HepG2 (cell line): ENCODE data around the gene EDN2. TPM values are rescaled to one million over a fixed set of nuclear protein-coding genes. Genes with fewer than 3 reads are reported as not detected.

ENCODE experiments used
- ATAC-seq: fragments of 200-7000 bp; cut with Tn5 transposase; 3 replicates; pipeline ENCODE4 v1.9.1; 2020; ENCODE audit warnings: mild to moderate bottlenecking, moderate library complexity
- BruUV-seq: library from RNA; stranded (reverse); fragments of 400-500 nt; replicated peaks from 2 replicates; lab custom pipeline; 2021; lab: Mats Ljungman, UMichigan
- CTCF ChIA-PET: fragments of 300-600 bp; formaldehyde crosslinking; extraction: SDS; loops from one replicate; lab custom pipeline; 2021; ENCODE audit warnings: low total read pairs, inconsistent platforms, low intra/inter-chr PET ratio; lab: Yijun Ruan, JAX
- POLR2A ChIA-PET: fragments of 350-600 bp; sonication (Branson Sonifier 250); formaldehyde crosslinking; loops from one replicate; lab custom pipeline; 2020; ENCODE audit warnings: antibody characterized with exemption, inconsistent platforms; lab: Yijun Ruan, JAX
- DNase-seq: peaks from one replicate; pipeline ENCODE4 v3.0.0-alpha.2; 2015; ENCODE audit warnings: low spot score
- FAIRE-seq: peaks from 3 replicates; lab custom pipeline; 2011; peaks lifted over from hg19 to GRCh38; lab: Jason Lieb, UNC
- H2AFZ ChIP-seq: one replicate; pipeline ENCODE4 v1.6.1; 2011; ENCODE audit warnings: low read length, inconsistent platforms
- H3K27ac ChIP-seq: fragments of 300-600 bp; 3 replicates; pipeline ENCODE4 v1.8.0; 2011; ENCODE audit warnings: mixed run types, mild to moderate bottlenecking, mixed read lengths, low read length, inconsistent platforms; ENCODE audit not compliant: insufficient read depth; ENCODE audit errors: extremely low read length
- H3K27me3 ChIP-seq, 2 experiments: fragments of 200-600 bp in 1 of 2; 2 replicates in 1 of 2; 3 replicates in 1 of 2; pipeline versions ENCODE4 v1.6.0 to v1.8.0; 2011; ENCODE audit warnings: low read length in 2 of 2, mild to moderate bottlenecking in 2 of 2, moderate library complexity in 2 of 2, inconsistent platforms in 1 of 2; ENCODE audit not compliant: insufficient read depth in 2 of 2, control insufficient read depth in 1 of 2
- H3K36me3 ChIP-seq, 2 experiments: fragments of 200-600 bp in 1 of 2; replicated peaks in 1 of 2; 2 replicates in 1 of 2; 3 replicates in 1 of 2; pipeline versions ENCODE4 v1.5.1 to v1.8.0; 2011; ENCODE audit warnings: low read length in 2 of 2, inconsistent platforms in 1 of 2; ENCODE audit not compliant: insufficient read depth in 2 of 2, control insufficient read depth in 1 of 2
- H3K4me1 ChIP-seq: 2 replicates; pipeline ENCODE4 v1.5.1; 2012; ENCODE audit warnings: low read length, inconsistent platforms; ENCODE audit not compliant: insufficient read depth
- H3K4me2 ChIP-seq: 2 replicates; pipeline ENCODE4 v1.6.0; 2011; ENCODE audit warnings: low read depth, low read length, inconsistent platforms
- H3K4me3 ChIP-seq, 3 experiments: fragments of 200-600 bp in 1 of 3; sonication (generic), shearing (Covaris generic) in 1 of 3; replicated peaks in 1 of 3; 2 replicates each; pipeline ENCODE4 v1.5.1; 2011 to 2016; ENCODE audit warnings: low read length in 3 of 3, inconsistent platforms in 2 of 3, low read depth in 2 of 3, mild to moderate bottlenecking in 2 of 3, control low read depth in 1 of 3, mixed read lengths in 1 of 3; ENCODE audit not compliant: insufficient read depth in 1 of 3
- H3K79me2 ChIP-seq: one replicate; pipeline ENCODE4 v1.6.1; 2011; ENCODE audit warnings: low read length, inconsistent platforms; ENCODE audit not compliant: insufficient read depth
- H3K9ac ChIP-seq: 2 replicates; pipeline ENCODE4 v1.6.0; 2011; ENCODE audit warnings: mild to moderate bottlenecking, low read depth, low read length, inconsistent platforms; ENCODE audit not compliant: insufficient read depth
- H3K9me3 ChIP-seq: 2 replicates; pipeline ENCODE4 v1.5.1; 2012; ENCODE audit warnings: mild to moderate bottlenecking, low read length
- H4K20me1 ChIP-seq: 2 replicates; pipeline ENCODE4 v1.6.0; 2011; ENCODE audit warnings: inconsistent platforms, mild to moderate bottlenecking, low read length, moderate library complexity; ENCODE audit not compliant: insufficient read depth
- CREB1 ChIP-seq, 2 experiments: fragments of 450-650 bp in 1 of 2; IDR thresholded peaks; 2 replicates each; pipeline ENCODE4 v1.6.1; 2016 to 2017; ENCODE audit warnings: control low read depth in 1 of 2, mild to moderate bottlenecking in 1 of 2, missing compliant biosample characterization in 1 of 2, missing genetic modification characterization in 1 of 2
- GATAD2A ChIP-seq: IDR thresholded peaks from 2 replicates; pipeline ENCODE4 v1.6.1; 2016
- NFKB2 ChIP-seq: sonication (generic); formaldehyde crosslinking; IDR thresholded peaks from 2 replicates; pipeline ENCODE4 v1.4.0; 2020; ENCODE audit warnings: missing genetic modification reagents, borderline replicate concordance
- ZNF263 ChIP-seq: sonication (generic); formaldehyde crosslinking; IDR thresholded peaks from 2 replicates; pipeline ENCODE4 v1.4.0; 2020; ENCODE audit warnings: missing genetic modification reagents
- ZNF766 ChIP-seq: sonication (generic); formaldehyde crosslinking; IDR thresholded peaks from 2 replicates; pipeline ENCODE4 v1.5.0; 2020; ENCODE audit warnings: missing genetic modification reagents, borderline replicate concordance
- ZNF768 ChIP-seq: sonication (generic); formaldehyde crosslinking; IDR thresholded peaks from 2 replicates; pipeline ENCODE4 v1.4.0; 2020; ENCODE audit warnings: missing genetic modification reagents
- ZNF782 ChIP-seq: sonication (generic); formaldehyde crosslinking; IDR thresholded peaks from 2 replicates; pipeline ENCODE4 v1.4.0; 2020; ENCODE audit warnings: missing genetic modification reagents, mild to moderate bottlenecking, borderline replicate concordance
- ZNF792 ChIP-seq: IDR thresholded peaks from 2 replicates; pipeline ENCODE4 v1.6.1; 2016
- WGBS: methylation state at CpG from one replicate; pipeline ENCODE4 v1.1.6; 2017; ENCODE audit warnings: low lambda C conversion rate; 5-methylcytosine and 5-hydroxymethylcytosine counted together
- in situ Hi-C: cut with HindIII; loops from 2 replicates; pipeline ENCODE4 v1.10.0; 2017; ENCODE audit warnings: low pct_unique_long_range_greater_than_20kb; ENCODE audit not compliant: extremely low pct_ligation_motif_present
- intact Hi-C: fragments of 100-400 bp; cut with micrococcal nuclease; formaldehyde crosslinking; loops from one replicate; pipeline ENCODE4 v1.10.0; 2022; ENCODE audit not compliant: unreplicated experiment
- polyA plus RNA-seq, 8 experiments: library from polyadenylated mRNA; depleted of rRNA in 3 of 8; stranded (reverse) in 7 of 8; unstranded in 1 of 8; fragments of >200 nt; fragmentation: Illumina TruSeq in 4 of 8; extraction: Trizol in 4 of 8; gene quantifications; 2 replicates each; pipeline versions ENCODE4 v1.2.1 to v1.2.3, GENCODE V29; 2011 to 2016; ENCODE audit warnings: low read depth in 4 of 8, missing spikeins in 1 of 8, mixed read lengths in 1 of 8; ENCODE audit not compliant: insufficient read depth in 1 of 8
- total RNA-seq, 5 experiments: library from RNA; depleted of rRNA; stranded (reverse); fragments of >200 nt; fragmentation: Illumina TruSeq; extraction: Trizol; gene quantifications; 2 replicates each; pipeline ENCODE4 v1.2.3, GENCODE V29; 2016; ENCODE audit warnings: low read depth in 1 of 5
- TF ChIP-seq, protein P1 (sequence below): sonication (generic); formaldehyde crosslinking; IDR thresholded peaks from 2 replicates; pipeline ENCODE4 v1.4.0; 2020; ENCODE audit warnings: mild to moderate bottlenecking, missing genetic modification reagents
- TF ChIP-seq, protein P2 (sequence below): sonication (generic); formaldehyde crosslinking; IDR thresholded peaks from 2 replicates; pipeline ENCODE4 v1.5.0; 2020; ENCODE audit warnings: missing genetic modification reagents

Gene EDN2
- total and polyA plus RNA-seq, 2 of the 13 experiments (the other 11 are each of a cell fraction or from before 2014, with no cell fraction given), result not detected

DNA sequence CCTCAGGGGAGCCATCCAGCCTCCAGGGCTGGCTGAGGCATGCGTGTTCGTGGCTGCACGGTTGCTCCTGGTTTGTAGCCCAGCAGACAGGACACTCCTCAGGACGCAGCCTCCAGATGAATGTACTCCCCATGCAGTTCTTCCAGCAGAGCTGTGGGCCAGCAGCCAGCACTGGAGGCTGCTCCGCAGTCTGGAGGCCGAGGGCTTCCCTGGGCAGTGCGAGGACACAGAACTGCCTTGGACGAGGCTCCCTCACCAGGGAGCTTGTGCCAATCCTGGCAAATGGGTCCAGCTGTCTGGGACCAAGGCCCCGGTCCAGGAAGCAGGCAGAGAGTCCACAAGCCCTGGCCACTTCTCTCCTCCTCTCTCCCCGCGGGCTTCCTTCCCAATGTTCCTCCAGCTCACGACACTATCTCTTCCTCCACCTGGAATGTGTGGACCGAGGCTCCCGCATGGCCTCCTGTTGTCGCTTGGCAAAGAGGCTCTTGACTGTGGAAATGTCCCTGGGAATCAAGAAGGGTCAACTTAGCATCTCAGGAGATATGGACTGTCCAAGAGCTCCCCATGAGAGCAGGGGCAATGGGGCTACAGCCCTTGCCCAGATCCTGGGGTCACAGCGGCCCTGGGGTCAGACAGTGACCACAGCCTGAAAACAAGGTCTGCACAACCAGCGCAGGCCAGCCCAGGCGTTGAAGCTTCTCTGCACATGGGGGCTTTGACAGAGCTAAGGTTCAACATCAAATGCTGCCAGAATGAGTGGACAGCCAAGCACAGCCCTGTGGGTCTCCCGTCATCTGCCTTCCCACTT is 5.3 kb downstream of the EDN2 start:
- Histone ChIP-seq H3K4me3 (no peak overlapping the region), H3K9me3 (no peaks in the 10 kb centered on the region), H3K4me2 (no peak overlapping the region)
- CTCF ChIA-PET, result no interaction called here
- TF ChIP-seq ZNF263 (CRISPR knock-in tag) (no peak), ZNF766 (CRISPR knock-in tag) (no peak), NFKB2 (CRISPR knock-in tag) (no peak), ZNF792 (CRISPR knock-in tag) (no peak)
- TF ChIP-seq, all 625 proteins: peak for 0
- H4K20me1 ChIP-seq, result no peaks in the 10 kb centered on the region
- no TSS peak for BruUV-seq
- H3K4me1 ChIP-seq, result peaks cover 42% of the 10 kb centered on the region
- no peak for DNase-seq
- H3K36me3 ChIP-seq, result no peaks in the 10 kb centered on the region
- POLR2A ChIA-PET, result no interaction called here
- H3K27me3 ChIP-seq, result no peaks in the 10 kb centered on the region; a peak in 1 of 5 replicates
- no peak for FAIRE-seq
- 51% methylated on average over 7 of the region's 19 CpGs for WGBS
- no peak for ATAC-seq
- intact Hi-C loops, result no loop called here
- in situ Hi-C loops, result no loop called here
- H3K79me2 ChIP-seq, result no peaks in the 10 kb centered on the region
- H2AFZ ChIP-seq, result no peak overlapping the region
- H3K9ac ChIP-seq, result no peak overlapping the region
- H3K27ac ChIP-seq, result no peak overlapping the region

DNA sequence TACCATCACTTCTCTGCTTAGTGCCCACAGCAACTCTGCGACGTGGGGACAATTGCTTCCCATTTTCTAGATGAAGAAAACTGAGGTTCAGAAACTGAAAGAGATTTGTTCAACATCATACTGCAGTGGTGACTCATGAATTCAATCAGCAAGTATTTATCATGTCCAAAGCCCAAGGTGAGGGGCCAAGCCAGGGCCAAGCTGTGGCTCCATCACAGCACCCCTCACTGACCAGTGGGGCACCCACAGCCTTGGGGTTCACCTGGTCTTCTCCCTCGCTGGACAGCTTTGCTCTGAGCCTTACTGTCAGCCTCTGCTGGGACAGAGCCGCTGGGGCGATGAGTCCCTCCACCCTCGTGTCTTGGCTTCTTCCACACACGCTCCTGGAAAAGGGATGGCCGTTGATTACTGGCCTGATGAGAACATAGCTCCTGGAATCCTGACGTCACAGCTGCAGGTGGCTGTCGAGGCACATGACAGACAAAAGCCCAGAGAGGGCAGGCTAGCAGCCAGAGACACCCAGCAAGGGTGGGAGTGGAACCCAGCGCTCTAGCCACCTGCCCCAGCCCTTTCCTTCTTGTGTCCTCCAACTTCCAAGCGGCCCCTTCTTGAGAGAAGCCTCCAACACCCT is 6.2 kb downstream of the EDN2 start:
- Histone ChIP-seq H3K4me3 (no peak overlapping the region), H3K27ac (no peak overlapping the region), H3K9ac (no peak overlapping the region), H2AFZ (no peak overlapping the region), H3K79me2 (no peaks in the 10 kb centered on the region), H4K20me1 (no peaks in the 10 kb centered on the region), H3K9me3 (no peaks in the 10 kb centered on the region), H3K4me2 (no peak overlapping the region), H3K36me3 (no peaks in the 10 kb centered on the region), H3K4me1 (peaks cover 42% of the 10 kb centered on the region), H3K27me3 (no peaks in the 10 kb centered on the region; a peak in 1 of 5 replicates)
- DNase-seq (no peak), ATAC-seq (no peak), FAIRE-seq (no peak)
- no TSS peak for BruUV-seq
- POLR2A ChIA-PET, result no interaction called here
- in situ Hi-C loops (no loop called here), intact Hi-C loops (no loop called here)
- WGBS, result 61% methylated on average over 11 of the region's 12 CpGs
- TF ChIP-seq GATAD2A (CRISPR knock-in tag) (no peak), ZNF782 (CRISPR knock-in tag) (no peak), ZNF768 (CRISPR knock-in tag) (peak; percentile 88), CREB1 (IDR thresholded peaks at IDR 0.05) (peak; percentile 91), CREB1 (CRISPR knock-in tag; IDR thresholded peaks at IDR 0.05) (no peak)
- TF ChIP-seq, protein P1, sequence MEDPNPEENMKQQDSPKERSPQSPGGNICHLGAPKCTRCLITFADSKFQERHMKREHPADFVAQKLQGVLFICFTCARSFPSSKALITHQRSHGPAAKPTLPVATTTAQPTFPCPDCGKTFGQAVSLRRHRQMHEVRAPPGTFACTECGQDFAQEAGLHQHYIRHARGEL (CRISPR knock-in tag), result no peak
- TF ChIP-seq, protein P2, sequence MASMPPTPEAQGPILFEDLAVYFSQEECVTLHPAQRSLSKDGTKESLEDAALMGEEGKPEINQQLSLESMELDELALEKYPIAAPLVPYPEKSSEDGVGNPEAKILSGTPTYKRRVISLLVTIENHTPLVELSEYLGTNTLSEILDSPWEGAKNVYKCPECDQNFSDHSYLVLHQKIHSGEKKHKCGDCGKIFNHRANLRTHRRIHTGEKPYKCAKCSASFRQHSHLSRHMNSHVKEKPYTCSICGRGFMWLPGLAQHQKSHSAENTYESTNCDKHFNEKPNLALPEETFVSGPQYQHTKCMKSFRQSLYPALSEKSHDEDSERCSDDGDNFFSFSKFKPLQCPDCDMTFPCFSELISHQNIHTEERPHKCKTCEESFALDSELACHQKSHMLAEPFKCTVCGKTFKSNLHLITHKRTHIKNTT (CRISPR knock-in tag), result no peak
- CTCF ChIA-PET, result no interaction called here
